ENCODE results near the gene TEX35.

The TEX35 gene

DNA sequence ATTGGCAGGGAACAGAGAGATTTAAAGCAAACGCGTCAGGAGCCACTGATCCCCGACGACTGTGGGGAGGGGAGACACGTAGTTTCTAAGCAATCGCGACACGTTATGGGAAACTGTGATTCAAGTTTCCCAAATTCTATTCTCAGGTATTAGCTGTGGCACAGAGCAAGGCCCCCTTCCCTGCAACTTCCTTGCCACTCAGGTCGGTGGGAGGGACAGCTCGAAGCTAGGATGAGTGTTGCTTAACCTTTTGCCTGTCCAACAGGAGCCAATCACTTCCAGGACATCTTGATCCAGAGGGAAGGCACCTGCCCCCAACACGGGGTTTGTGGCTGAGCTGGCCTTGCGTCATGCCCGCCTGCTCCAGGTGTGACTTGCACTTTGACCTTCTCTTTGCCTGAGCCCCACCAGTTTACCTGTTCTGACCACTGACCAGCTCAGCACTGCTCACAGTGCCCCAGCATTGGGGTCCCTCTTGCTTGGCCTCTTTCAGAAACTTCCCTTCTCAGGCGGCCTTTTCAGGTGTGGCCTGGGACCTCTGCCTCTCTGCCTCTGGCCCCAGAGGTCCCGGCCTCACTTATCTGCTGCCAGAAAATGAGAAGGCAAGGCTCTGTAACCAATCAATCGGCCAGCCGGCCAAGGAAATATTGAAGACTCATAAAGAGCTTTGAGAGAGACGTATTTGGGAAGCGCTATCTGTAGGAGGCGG is 24.6 kb downstream of the TEX35 start:
- H3K9me3 ChIP-seq (ENCODE audit: insufficient read depth, low read depth, low read length), result no peaks in the 10 kb centered on the region
- H3K36me3 ChIP-seq (ENCODE audit: insufficient read depth, low read depth, low read length), result no peaks in the 10 kb centered on the region
- no peak overlapping the region for H3K27ac ChIP-seq (ENCODE audit: low read length)
- no peaks in the 10 kb centered on the region for H3K27me3 ChIP-seq (ENCODE audit: insufficient read depth, low read length)
- H3K4me1 ChIP-seq (ENCODE audit: insufficient read depth, low read length), result no peaks in the 10 kb centered on the region
- H3K4me3 ChIP-seq (ENCODE audit: low read length), result no peak overlapping the region
- no peak overlapping the region for H3K9ac ChIP-seq (ENCODE audit: low read depth, low read length)

GRCh38 chr1:178538192-178538916 is 25.4 kb downstream of the TEX35 start:
- no peaks in the 10 kb centered on the region for H3K27me3 ChIP-seq (ENCODE audit: insufficient read depth, low read length)
- no peaks in the 10 kb centered on the region for H3K9me3 ChIP-seq (ENCODE audit: insufficient read depth, low read depth, low read length)
- H3K4me1 ChIP-seq (ENCODE audit: insufficient read depth, low read length), result no peaks in the 10 kb centered on the region
- H3K36me3 ChIP-seq (ENCODE audit: insufficient read depth, low read depth, low read length), result no peaks in the 10 kb centered on the region
- H3K9ac ChIP-seq (ENCODE audit: low read depth, low read length), result no peak overlapping the region
- no peak overlapping the region for H3K27ac ChIP-seq (ENCODE audit: low read length)
- no peak overlapping the region for H3K4me3 ChIP-seq (ENCODE audit: low read length)

DNA sequence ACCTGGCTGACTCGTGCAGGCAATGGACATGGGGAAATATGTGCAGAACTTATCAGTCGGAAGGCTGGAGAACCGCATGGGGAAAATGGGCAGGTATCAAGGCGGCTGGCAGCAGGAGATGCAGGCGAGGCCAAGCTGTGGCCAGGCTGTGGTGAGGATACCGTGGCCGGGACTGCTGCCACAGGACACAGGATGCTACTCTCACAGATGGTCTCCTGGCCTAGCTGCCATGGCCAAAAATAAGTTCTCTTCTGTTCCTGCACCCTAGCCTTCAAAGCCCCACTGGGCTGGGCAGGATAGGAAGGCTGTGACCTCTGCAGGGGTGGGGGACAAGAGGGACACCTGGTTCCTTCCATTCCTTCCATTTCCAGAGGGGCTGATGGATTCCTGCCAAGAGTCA is 26.4 kb downstream of the TEX35 start:
- no peak overlapping the region for H3K9ac ChIP-seq (ENCODE audit: low read depth, low read length)
- no peak overlapping the region for H3K27ac ChIP-seq (ENCODE audit: low read length)
- no peaks in the 10 kb centered on the region for H3K27me3 ChIP-seq (ENCODE audit: insufficient read depth, low read length)
- no peaks in the 10 kb centered on the region for H3K36me3 ChIP-seq (ENCODE audit: insufficient read depth, low read depth, low read length)
- H3K4me3 ChIP-seq (ENCODE audit: low read length), result no peak overlapping the region
- H3K4me1 ChIP-seq (ENCODE audit: insufficient read depth, low read length), result no peaks in the 10 kb centered on the region
- H3K9me3 ChIP-seq (ENCODE audit: insufficient read depth, low read depth, low read length), result no peaks in the 10 kb centered on the region

- no peak overlapping the region for H3K9ac ChIP-seq (ENCODE audit: low read depth, low read length)
- no peak overlapping the region for H3K4me3 ChIP-seq (ENCODE audit: low read length)
- H3K4me1 ChIP-seq (ENCODE audit: insufficient read depth, low read length), result no peaks in the 10 kb centered on the region
- no peak overlapping the region for H3K27ac ChIP-seq (ENCODE audit: low read length)
- H3K27me3 ChIP-seq (ENCODE audit: insufficient read depth, low read length), result no peaks in the 10 kb centered on the region
- H3K9me3 ChIP-seq (ENCODE audit: insufficient read depth, low read depth, low read length), result no peaks in the 10 kb centered on the region
- H3K36me3 ChIP-seq (ENCODE audit: insufficient read depth, low read depth, low read length), result no peaks in the 10 kb centered on the region
Measured at GRCh38 chr1:178540204-178540603, 27.3 kb downstream of the TEX35 start.

DNA sequence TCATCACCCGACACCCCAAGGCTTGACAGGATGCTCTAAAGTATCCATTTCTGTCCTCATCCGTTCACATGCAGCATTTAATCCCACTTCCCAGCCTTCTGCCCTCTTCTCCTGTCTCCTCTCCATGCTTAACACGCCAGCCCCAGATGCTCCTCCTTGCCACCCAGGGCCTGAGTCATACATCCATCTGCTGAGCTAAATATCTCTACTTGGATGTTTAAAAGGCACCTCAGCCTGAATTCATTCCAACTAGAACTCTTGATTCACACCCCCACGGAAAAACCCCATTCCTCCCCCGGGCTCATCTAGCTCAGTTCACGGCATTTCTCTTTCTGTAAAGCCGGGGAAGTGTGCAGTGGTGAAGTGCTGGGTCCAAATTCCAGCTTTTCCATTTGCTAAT is 27.7 kb downstream of the TEX35 start:
- H3K27me3 ChIP-seq (ENCODE audit: insufficient read depth, low read length), result no peaks in the 10 kb centered on the region
- no peak overlapping the region for H3K27ac ChIP-seq (ENCODE audit: low read length)
- H3K4me1 ChIP-seq (ENCODE audit: insufficient read depth, low read length), result no peaks in the 10 kb centered on the region

DNA sequence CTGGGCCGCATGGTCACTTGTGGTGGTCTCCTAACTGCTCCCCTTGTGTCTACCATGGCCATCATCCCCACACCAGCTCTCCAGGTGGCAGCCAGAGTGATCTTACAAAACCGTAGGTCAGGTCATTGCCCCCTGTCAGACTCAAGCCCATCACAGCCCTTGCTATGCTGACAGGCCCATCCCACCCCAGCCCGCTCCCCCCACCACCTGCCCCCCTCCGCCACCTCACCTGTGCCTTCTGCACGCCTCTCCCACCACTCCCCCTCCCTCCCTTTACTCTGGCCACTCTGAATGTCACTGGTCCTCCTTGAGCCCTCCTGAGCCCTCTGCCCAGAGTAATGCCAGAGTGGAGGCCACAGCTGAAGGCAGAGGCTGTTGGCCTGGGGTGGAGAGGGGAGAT is 28.5 kb downstream of the TEX35 start:
- Histone ChIP-seq H3K36me3 (ENCODE audit: insufficient read depth, low read depth, low read length) (peaks cover 8% of the 10 kb centered on the region), H3K9ac (ENCODE audit: low read depth, low read length) (peak overlapping the region; percentile 82; the same call in 1 of the 2 replicates), H3K9me3 (ENCODE audit: insufficient read depth, low read depth, low read length) (no peaks in the 10 kb centered on the region), H3K4me1 (ENCODE audit: insufficient read depth, low read length) (no peaks in the 10 kb centered on the region), H3K27ac (ENCODE audit: low read length) (no peak overlapping the region), H3K4me3 (ENCODE audit: low read length) (peak overlapping the region; percentile 96), H3K27me3 (ENCODE audit: insufficient read depth, low read length) (no peaks in the 10 kb centered on the region)

More for the DNA sequence above, 27.7 kb downstream of the TEX35 start:
- Histone ChIP-seq H3K9me3 (ENCODE audit: insufficient read depth, low read depth, low read length) (no peaks in the 10 kb centered on the region), H3K9ac (ENCODE audit: low read depth, low read length) (no peak overlapping the region), H3K4me3 (ENCODE audit: low read length) (no peak overlapping the region), H3K36me3 (ENCODE audit: insufficient read depth, low read depth, low read length) (peaks cover 4% of the 10 kb centered on the region)

- peak overlapping the region; percentile 82; the same call in 1 of the 2 replicates for H3K9ac ChIP-seq (ENCODE audit: low read depth, low read length)
- H3K4me3 ChIP-seq (ENCODE audit: low read length), result peak overlapping the region; percentile 96
- H3K36me3 ChIP-seq (ENCODE audit: insufficient read depth, low read depth, low read length), result peaks cover 8% of the 10 kb centered on the region
- no peaks in the 10 kb centered on the region for H3K9me3 ChIP-seq (ENCODE audit: insufficient read depth, low read depth, low read length)
- no peaks in the 10 kb centered on the region for H3K27me3 ChIP-seq (ENCODE audit: insufficient read depth, low read length)
- H3K4me1 ChIP-seq (ENCODE audit: insufficient read depth, low read length), result no peaks in the 10 kb centered on the region
- no peak overlapping the region for H3K27ac ChIP-seq (ENCODE audit: low read length)
Measured at GRCh38 chr1:178541829-178542553, 29.1 kb downstream of the TEX35 start.

GRCh38 chr1:178542554-178543289 is 29.8 kb downstream of the TEX35 start:
- no peak overlapping the region for H3K27ac ChIP-seq (ENCODE audit: low read length)
- H3K4me3 ChIP-seq (ENCODE audit: low read length), result peak overlapping the region; percentile 96
- no peaks in the 10 kb centered on the region for H3K27me3 ChIP-seq (ENCODE audit: insufficient read depth, low read length)
- peaks cover 8% of the 10 kb centered on the region for H3K36me3 ChIP-seq (ENCODE audit: insufficient read depth, low read depth, low read length)
- H3K9me3 ChIP-seq (ENCODE audit: insufficient read depth, low read depth, low read length), result no peaks in the 10 kb centered on the region
- peak overlapping the region; percentile 82 for H3K9ac ChIP-seq (ENCODE audit: low read depth, low read length)
- H3K4me1 ChIP-seq (ENCODE audit: insufficient read depth, low read length), result no peaks in the 10 kb centered on the region

DNA sequence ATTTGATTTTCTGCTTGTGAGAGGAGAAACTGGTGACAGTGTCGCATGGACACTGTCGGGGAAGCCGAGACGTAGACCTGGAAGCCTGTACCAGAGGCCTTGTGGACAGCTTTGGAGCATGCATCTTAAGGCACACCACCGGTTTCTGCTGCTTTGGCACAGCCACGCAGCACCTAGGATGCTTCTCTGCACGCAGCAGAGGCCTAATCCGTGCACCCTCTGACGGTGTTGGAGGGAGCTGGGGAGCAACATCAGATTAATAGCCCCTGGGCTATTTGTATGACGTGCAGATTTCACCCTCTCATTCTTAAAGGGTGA is 30.3 kb downstream of the TEX35 start:
- no peaks in the 10 kb centered on the region for H3K27me3 ChIP-seq (ENCODE audit: insufficient read depth, low read length)
- H3K9me3 ChIP-seq (ENCODE audit: insufficient read depth, low read depth, low read length), result no peaks in the 10 kb centered on the region
- H3K4me3 ChIP-seq (ENCODE audit: low read length), result peak overlapping the region; percentile 96
- H3K9ac ChIP-seq (ENCODE audit: low read depth, low read length), result peak overlapping the region; percentile 79; the same call in 1 of the 2 replicates
- H3K4me1 ChIP-seq (ENCODE audit: insufficient read depth, low read length), result no peaks in the 10 kb centered on the region
- no peak overlapping the region for H3K27ac ChIP-seq (ENCODE audit: low read length)
- H3K36me3 ChIP-seq (ENCODE audit: insufficient read depth, low read depth, low read length), result peaks cover 8% of the 10 kb centered on the region

DNA sequence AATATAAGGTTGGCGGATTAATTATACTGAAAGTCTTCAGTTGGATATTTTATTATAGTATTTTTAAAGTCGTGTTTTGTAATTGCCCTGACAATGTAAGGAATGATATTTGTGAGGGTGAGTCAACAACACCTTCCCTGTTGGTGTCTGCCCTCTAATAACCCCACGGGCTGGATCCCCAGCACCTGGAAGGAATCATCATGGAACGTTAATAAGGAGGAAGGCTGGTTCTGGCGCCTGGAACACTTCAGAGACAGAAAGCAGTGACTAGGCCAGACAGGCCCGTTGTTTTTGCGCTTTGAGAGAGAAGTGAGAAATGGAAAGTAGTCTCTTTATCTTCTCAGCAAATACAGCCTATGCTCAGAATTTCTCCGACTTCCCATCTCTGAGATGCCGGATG is 31.6 kb downstream of the TEX35 start:
- no peaks in the 10 kb centered on the region for H3K4me1 ChIP-seq (ENCODE audit: insufficient read depth, low read length)
- H3K27me3 ChIP-seq (ENCODE audit: insufficient read depth, low read length), result no peaks in the 10 kb centered on the region
- no peak overlapping the region for H3K27ac ChIP-seq (ENCODE audit: low read length)
- peaks cover 11% of the 10 kb centered on the region for H3K36me3 ChIP-seq (ENCODE audit: insufficient read depth, low read depth, low read length)
- H3K9ac ChIP-seq (ENCODE audit: low read depth, low read length), result no peak overlapping the region
- H3K4me3 ChIP-seq (ENCODE audit: low read length), result no peak overlapping the region
- H3K9me3 ChIP-seq (ENCODE audit: insufficient read depth, low read depth, low read length), result no peaks in the 10 kb centered on the region

DNA sequence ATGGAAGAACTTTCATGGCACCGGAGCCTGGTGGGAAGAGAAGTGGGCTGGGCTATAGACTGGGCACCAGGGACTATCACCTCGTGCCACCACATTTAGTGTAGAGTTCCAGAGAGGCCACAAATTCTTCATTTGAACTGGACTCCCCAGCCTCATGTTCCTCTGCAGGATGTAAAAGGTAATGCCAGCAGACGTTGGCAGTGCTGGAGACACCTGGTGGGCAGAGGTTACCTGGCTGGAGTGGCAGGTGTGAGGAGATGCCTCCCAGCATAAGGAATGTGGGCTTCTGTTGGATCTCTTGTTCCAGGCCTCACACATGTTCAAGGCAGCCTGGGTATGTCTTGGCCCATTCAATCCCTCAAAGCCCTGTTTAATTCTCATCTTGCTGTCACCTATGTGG is 35.2 kb downstream of the TEX35 start:
- H3K27ac ChIP-seq (ENCODE audit: low read length), result no peak overlapping the region
- no peaks in the 10 kb centered on the region for H3K27me3 ChIP-seq (ENCODE audit: insufficient read depth, low read length)
- no peak overlapping the region for H3K4me3 ChIP-seq (ENCODE audit: low read length)
- no peak overlapping the region for H3K9ac ChIP-seq (ENCODE audit: low read depth, low read length)
- no peaks in the 10 kb centered on the region for H3K4me1 ChIP-seq (ENCODE audit: insufficient read depth, low read length)
- H3K36me3 ChIP-seq (ENCODE audit: insufficient read depth, low read depth, low read length), result peaks cover 11% of the 10 kb centered on the region
- H3K9me3 ChIP-seq (ENCODE audit: insufficient read depth, low read depth, low read length), result no peaks in the 10 kb centered on the region
